Activated B cell treated with CpG ODN at 0.5 μM for 24 hours (primary cell): ENCODE measurements around the gene GTF3C1. TPM values are rescaled to one million over a fixed set of nuclear protein-coding genes. Genes with fewer than 3 reads are reported as not detected.

Experiments
- ATAC-seq: fragments of 200-7000 bp; cut with Tn5 transposase; one replicate; pipeline ENCODE4 v1.10.0; 2021; ENCODE audit warnings: low read depth, mild to moderate bottlenecking, moderate library complexity
- CTCF ChIA-PET: fragments of 350-600 bp; sonication (Branson Sonifier 250); formaldehyde crosslinking; loops from one replicate; lab custom pipeline; 2021; ENCODE audit warnings: antibody characterized with exemption; lab: Charles Lee
- POLR2A ChIA-PET: fragments of 350-600 bp; sonication (Branson Sonifier 250); formaldehyde crosslinking; loops from one replicate; lab custom pipeline; 2021; ENCODE audit warnings: antibody characterized with exemption; lab: Charles Lee
- DNase-seq: peaks from one replicate; pipeline ENCODE4 v3.0.0; 2022
- H3K27ac Mint-ChIP-seq: one replicate; pipeline ENCODE4 v1.8.0; 2020; ENCODE audit warnings: mixed read lengths
- H3K27me3 Mint-ChIP-seq: one replicate; pipeline ENCODE4 v1.8.0; 2021; ENCODE audit warnings: mixed read lengths
- H3K36me3 Mint-ChIP-seq: one replicate; pipeline ENCODE4 v1.8.0; 2021; ENCODE audit warnings: low read depth, mixed read lengths
- H3K4me1 Mint-ChIP-seq: one replicate; pipeline ENCODE4 v1.8.0; 2021; ENCODE audit warnings: mixed read lengths
- H3K4me3 Mint-ChIP-seq: one replicate; pipeline ENCODE4 v1.8.0; 2020; ENCODE audit warnings: mild to moderate bottlenecking, mixed read lengths
- H3K9me3 Mint-ChIP-seq: one replicate; pipeline ENCODE4 v1.8.0; 2020; ENCODE audit warnings: mixed read lengths
- intact Hi-C: fragments of 100-400 bp; cut with micrococcal nuclease; formaldehyde crosslinking; loops from one replicate; pipeline ENCODE4 v1.15.1; 2024
- total RNA-seq: library from RNA; stranded (reverse); gene quantifications from 2 replicates; pipeline ENCODE4 v1.2.3, GENCODE V29; 2022
- TF ChIP-seq, protein P1 (sequence below): fragments of 200-600 bp; IDR thresholded peaks from one replicate; pipeline ENCODE4 v1.8.0; 2022; ENCODE audit warnings: antibody characterized with exemption, mild to moderate bottlenecking

GTF3C1 gene
- total RNA-seq, 1 donor from 2014 or later: 52.3 TPM

DNA sequence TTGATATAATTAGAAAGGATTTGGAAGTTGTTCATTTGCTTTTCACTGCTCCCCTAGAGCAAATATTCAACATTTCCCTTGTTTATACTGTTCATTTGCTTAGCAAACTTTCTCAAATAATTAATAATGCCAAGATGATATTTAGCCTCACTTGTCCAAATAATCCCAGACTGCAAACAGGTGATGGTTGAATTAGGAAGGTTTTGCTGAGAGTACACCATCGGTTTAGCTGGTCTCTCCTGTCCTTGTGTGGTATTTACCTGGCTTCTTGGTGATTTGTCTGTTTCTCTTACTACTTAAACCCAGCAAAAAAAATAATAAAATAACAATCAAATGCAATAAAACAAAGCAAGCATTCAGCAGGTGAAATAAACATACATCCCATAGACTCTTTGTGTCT lies 6.8 kb upstream of the GTF3C1 start:
- TF ChIP-seq, protein P1, sequence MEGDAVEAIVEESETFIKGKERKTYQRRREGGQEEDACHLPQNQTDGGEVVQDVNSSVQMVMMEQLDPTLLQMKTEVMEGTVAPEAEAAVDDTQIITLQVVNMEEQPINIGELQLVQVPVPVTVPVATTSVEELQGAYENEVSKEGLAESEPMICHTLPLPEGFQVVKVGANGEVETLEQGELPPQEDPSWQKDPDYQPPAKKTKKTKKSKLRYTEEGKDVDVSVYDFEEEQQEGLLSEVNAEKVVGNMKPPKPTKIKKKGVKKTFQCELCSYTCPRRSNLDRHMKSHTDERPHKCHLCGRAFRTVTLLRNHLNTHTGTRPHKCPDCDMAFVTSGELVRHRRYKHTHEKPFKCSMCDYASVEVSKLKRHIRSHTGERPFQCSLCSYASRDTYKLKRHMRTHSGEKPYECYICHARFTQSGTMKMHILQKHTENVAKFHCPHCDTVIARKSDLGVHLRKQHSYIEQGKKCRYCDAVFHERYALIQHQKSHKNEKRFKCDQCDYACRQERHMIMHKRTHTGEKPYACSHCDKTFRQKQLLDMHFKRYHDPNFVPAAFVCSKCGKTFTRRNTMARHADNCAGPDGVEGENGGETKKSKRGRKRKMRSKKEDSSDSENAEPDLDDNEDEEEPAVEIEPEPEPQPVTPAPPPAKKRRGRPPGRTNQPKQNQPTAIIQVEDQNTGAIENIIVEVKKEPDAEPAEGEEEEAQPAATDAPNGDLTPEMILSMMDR: no peak
- intact Hi-C loops: loop anchor here (10.0 kb wide), 2 partner anchors 242 to 568 kb away; partner anchors contain the start of gene IL4R

DNA sequence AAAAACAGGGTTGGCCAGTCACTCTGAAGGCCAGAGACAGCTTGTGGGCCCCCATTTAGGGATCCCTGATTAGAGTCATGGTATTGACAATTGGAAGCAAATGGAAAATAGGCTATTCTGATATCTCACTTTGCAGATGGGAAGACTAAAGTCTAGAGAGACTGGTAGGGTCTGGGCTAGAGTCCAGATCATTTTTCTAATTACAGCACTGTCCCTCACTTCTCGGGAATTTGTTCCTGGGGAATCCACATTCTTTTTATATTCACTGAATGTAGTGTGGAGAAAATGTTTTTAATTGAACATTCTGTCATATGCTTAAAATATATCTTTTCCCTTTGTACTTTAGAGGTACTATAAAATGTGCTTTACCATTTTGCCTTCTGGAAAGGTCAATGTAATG lies 1.3 kb upstream of the GTF3C1 start:
- intact Hi-C loops: loop anchor here (10.0 kb wide), 2 partner anchors 236 to 574 kb away; partner anchors contain the start of gene IL4R
- Mint-ChIP-seq H3K27me3 (no peaks in the 10 kb centered on the region), H3K4me3 (peak overlapping the region; percentile 95), H3K9me3 (no peaks in the 10 kb centered on the region), H3K27ac (peak overlapping the region; percentile 94), H3K4me1 (peaks cover 34% of the 10 kb centered on the region), H3K36me3 (peaks cover 14% of the 10 kb centered on the region)
- TF ChIP-seq, protein P1: no peak
- POLR2A ChIA-PET: interaction anchor here (2.1 kb wide), 1 partner anchor 101 kb away, joined by 10 read pairs; no protein-coding TSS in a partner anchor
- ATAC-seq: no peak
- CTCF ChIA-PET: no interaction called here
- DNase-seq: no peak

More for the DNA sequence above, 6.8 kb upstream of the GTF3C1 start:
- H3K4me3 Mint-ChIP-seq: no peak overlapping the region
- H3K36me3 Mint-ChIP-seq: no peaks in the 10 kb centered on the region
- ChIA-PET CTCF (no interaction called here), POLR2A (no interaction called here)
- ATAC-seq (no peak), DNase-seq (no peak)
- H3K27me3 Mint-ChIP-seq: no peaks in the 10 kb centered on the region
- no peaks in the 10 kb centered on the region for H3K9me3 Mint-ChIP-seq
- H3K27ac Mint-ChIP-seq: no peak overlapping the region
- H3K4me1 Mint-ChIP-seq: no peaks in the 10 kb centered on the region

DNA sequence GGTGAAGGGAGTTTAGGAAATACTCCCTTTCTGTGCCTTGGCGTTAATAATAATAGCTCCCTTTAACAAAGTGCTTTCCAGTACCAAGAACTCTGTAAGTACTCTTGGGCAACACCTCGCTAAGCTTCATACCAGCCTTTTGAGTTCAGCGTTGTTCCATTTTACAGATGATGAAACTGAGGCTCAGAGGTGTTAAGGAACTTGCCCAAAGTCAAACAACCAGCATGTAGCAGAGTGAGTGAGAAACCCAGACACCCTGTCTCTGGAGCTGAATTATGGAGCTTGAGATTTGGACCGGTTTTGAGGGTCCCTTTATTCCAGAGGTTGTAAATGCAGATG lies 838 bp upstream of the GTF3C1 start:
- TF ChIP-seq, protein P1: no peak
- CTCF ChIA-PET: no interaction called here
- Mint-ChIP-seq H3K4me3 (peak overlapping the region; percentile 95), H3K4me1 (peaks cover 34% of the 10 kb centered on the region), H3K27ac (peak overlapping the region; percentile 94), H3K9me3 (no peaks in the 10 kb centered on the region), H3K36me3 (peaks cover 15% of the 10 kb centered on the region), H3K27me3 (no peaks in the 10 kb centered on the region)
- POLR2A ChIA-PET: interaction anchor here (1.2 to 2.1 kb wide), 4 partner anchors 10 to 347 kb away, joined by 4 to 10 read pairs (median 6); partner anchors contain the start of gene KDM8
- intact Hi-C loops: loop anchor here (1.0 to 10.0 kb wide), 3 partner anchors 236 to 574 kb away; partner anchors contain the start of genes IL4R and KDM8
- ATAC-seq: no peak
- no peak for DNase-seq

DNA sequence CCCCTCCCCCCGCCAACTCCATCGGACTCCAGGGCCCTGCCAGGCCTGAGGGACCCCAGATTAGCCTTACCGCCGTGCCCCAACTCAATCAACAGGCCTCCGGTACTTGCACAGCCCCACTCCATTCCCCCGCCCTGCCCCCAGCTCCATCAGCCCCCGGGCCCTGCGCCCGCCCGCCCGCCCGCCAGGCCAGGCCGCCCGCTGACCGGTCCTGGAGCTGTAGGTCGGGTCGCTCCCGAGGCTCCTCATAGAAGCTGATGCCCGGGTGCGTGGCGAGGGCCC lies 308 bp downstream of the GTF3C1 start:
- POLR2A ChIA-PET: interaction anchor here (0.5 to 2.1 kb wide), 7 partner anchors 11 to 346 kb away, joined by 3 to 10 read pairs (median 4); partner anchors contain the start of gene KDM8
- CTCF ChIA-PET: no interaction called here
- Mint-ChIP-seq H3K4me1 (peaks cover 34% of the 10 kb centered on the region), H3K27me3 (no peaks in the 10 kb centered on the region), H3K4me3 (peak overlapping the region; percentile 95), H3K27ac (peak overlapping the region; percentile 94), H3K36me3 (peaks cover 24% of the 10 kb centered on the region), H3K9me3 (no peaks in the 10 kb centered on the region)
- intact Hi-C loops: no loop called here
- DNase-seq (no peak), ATAC-seq (peak; percentile 19)
- TF ChIP-seq, protein P1: no peak

DNA sequence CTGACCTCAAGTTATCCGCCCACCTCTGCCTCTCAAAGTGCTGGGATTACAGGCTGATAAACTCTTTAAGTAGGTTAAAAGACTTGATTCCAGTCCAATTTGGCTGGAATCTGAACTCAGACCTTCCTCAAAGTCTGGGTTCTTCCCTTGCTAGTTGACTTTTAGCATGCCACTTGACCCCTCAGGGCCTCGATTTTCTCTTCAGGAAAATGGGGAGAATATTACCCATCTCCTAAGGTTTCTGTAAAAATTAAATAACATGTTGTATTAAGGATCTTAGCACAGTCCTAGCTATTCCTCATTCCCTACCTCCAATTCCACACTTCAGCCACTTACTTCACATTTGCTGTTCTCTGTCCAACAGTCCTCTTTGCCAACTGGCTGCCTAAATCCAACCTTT lies 1.9 kb downstream of the GTF3C1 start:
- ATAC-seq: no peak
- Mint-ChIP-seq H3K4me1 (peaks cover 34% of the 10 kb centered on the region), H3K36me3 (peaks cover 38% of the 10 kb centered on the region), H3K4me3 (no peak overlapping the region), H3K9me3 (no peaks in the 10 kb centered on the region), H3K27me3 (no peaks in the 10 kb centered on the region), H3K27ac (no peak overlapping the region)
- TF ChIP-seq, protein P1: no peak
- no peak for DNase-seq
- ChIA-PET CTCF (no interaction called here), POLR2A (no interaction called here)
- intact Hi-C loops: no loop called here
